ENCODE data around the gene ARL4A. TPM values are rescaled to one million over a fixed set of nuclear protein-coding genes. Genes with fewer than 3 reads are reported as not detected.
A peak's percentile ranks its signal among the peaks of the same experiment; 100 is the strongest.

The ARL4A gene
- total and polyA plus RNA-seq, 4 experiments from 2014 or later = 11.6 to 101 (median 35.5) TPM

DNA sequence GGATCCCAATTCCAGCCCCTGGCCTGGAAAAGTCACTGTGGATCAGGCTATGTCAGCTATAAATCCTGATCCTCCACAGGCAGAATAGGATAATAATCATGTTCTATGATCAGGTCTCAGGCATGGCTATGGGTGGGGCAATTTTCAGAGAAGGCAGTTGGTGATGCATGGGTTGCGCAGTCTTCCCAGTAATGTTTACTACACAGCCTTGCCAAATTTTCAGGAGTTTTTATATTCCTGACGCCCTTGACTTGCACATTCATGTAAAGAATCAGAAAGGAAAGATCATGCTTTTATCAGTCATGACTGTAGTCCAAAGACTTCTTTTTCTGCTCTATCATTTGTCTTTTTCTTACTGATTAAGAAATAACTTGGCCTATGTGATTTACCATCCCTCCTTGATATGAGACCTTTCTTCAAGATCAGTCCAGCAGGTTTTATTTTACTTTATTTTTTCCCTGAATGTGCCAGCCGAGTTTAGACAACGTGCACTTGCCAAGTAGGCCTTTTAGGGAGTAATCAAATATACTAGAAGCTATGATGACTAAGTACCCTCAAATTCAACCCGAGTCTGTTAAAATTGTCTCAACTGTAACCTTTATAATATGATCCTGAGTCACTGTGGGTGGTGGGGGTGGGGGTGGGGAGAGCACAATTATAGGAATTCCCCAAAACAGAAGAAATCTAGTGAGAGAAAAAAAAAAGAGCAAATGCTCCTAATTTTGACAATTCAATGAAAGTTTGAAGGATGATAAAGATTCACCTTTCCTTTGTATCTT lies 31.9 kb downstream of the ARL4A start:
- no peaks in the 10 kb centered on the region for H3K9me3 ChIP-seq (ENCODE audit: control insufficient read depth in 1 of 2, low read length in 2 of 2)
- no peak overlapping the region for H3K4me3 Mint-ChIP-seq
- ChIA-PET CTCF (ENCODE audit: partially characterized antibody) (interaction anchor here (1.1 kb wide), 1 partner anchor 32 kb away, joined by 6 read pairs; the partner anchor contains the start of gene ARL4A), POLR2A (ENCODE audit: partially characterized antibody) (no interaction called here)
- peaks cover 19 to 37% (median 24%) of the 10 kb centered on the region in 4 donors for H3K4me1 Mint-ChIP-seq
- peaks cover 25% of the 10 kb centered on the region for H3K4me1 ChIP-seq (ENCODE audit: insufficient read depth, low read length)
- no peak overlapping the region for H3K27ac ChIP-seq (ENCODE audit: low read depth, low read length)
- H3K36me3 Mint-ChIP-seq = no peaks in the 10 kb centered on the region
- intact Hi-C loops (cut with micrococcal nuclease) = no loop called here
- no peaks in the 10 kb centered on the region for H3K27me3 ChIP-seq (ENCODE audit: insufficient read depth, low read length)
- no peaks in the 10 kb centered on the region for H3K9me3 Mint-ChIP-seq
- no peak overlapping the region for H3K4me3 ChIP-seq (ENCODE audit: low read length in 2 of 2)
- no peaks in the 10 kb centered on the region for H3K36me3 ChIP-seq (ENCODE audit: insufficient read depth, low read length)
- no peak for DNase-seq
- H3K27ac Mint-ChIP-seq = peak overlapping the region in 1 of 7 donors; percentile 6
- no peaks in the 10 kb centered on the region for H3K27me3 Mint-ChIP-seq

DNA sequence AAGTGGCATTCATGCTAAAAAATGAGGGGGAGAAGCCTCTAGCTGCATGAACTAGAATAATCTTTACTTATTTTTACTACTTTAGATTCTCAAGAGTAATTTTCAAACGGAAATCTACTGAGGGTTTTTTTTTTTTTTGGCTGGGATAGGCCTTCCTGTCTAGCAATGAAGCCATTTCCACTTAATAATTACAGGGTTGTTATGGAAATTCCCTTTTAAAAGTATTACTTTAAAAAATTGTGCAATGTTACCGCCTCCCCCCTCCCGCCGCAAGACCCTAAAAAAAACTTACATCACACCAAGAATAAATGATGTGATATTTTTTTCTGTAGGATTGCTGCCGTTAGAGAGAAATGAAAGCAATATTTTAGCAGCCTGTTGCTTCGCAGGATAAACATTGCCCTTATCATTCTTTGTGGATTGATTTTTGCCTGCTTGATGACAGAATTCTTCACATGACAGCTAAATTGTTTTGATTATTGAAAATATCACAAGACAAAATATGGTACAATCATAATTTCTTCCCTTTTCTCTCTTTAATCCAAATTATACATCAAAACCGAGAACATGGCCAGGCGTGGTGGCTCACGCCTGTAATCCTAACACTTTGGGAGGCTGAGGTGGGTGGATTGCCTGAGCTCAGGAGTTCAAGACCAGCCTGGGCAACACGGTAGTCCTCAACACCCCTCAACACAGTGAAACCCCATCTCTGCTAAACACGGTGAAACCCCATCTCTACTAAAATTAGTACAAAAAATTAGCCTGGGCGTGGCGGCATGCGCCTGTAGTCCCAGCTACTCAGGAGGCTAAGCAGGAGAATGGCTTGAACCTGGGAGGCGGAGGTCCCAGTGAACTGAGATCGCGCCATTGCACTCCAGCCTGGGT lies 32.8 kb downstream of the ARL4A start:
- peaks cover 18 to 36% (median 22%) of the 10 kb centered on the region in 4 donors for H3K4me1 Mint-ChIP-seq
- intact Hi-C loops (cut with micrococcal nuclease) = no loop called here

DNA sequence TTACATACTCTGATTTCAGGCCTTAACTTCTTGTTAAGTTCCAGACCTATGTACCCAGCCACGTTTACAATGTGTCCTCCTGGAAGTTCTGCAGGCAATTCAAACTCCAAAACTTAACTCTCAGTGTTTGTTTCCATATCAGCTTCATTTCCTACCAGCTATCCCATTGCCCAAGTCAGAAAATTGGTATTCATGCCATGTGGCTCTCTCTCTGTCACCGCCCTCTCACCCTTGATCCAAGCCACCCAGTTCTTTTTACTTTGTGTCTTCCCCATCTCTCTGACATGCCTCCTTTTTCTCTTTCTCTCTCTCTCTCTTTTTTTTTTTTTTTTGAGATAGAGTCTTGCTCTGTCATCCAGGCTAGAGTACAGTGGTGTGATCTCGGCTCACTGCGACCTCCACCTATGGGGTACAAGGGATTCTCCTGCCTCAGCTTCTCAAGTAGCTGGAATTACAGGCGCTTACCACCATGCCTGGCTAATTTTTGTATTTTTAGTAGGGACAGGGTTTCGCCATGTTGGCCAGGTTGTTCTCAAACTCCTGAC lies 33.9 kb downstream of the ARL4A start:
- Histone ChIP-seq H3K4me1 (ENCODE audit: insufficient read depth, low read length) (peaks cover 9% of the 10 kb centered on the region), H3K9me3 (ENCODE audit: control insufficient read depth in 1 of 2, low read length in 2 of 2) (no peaks in the 10 kb centered on the region), H3K4me3 (ENCODE audit: low read length in 2 of 2) (no peak overlapping the region), H3K27ac (ENCODE audit: low read depth, low read length) (no peak overlapping the region), H3K27me3 (ENCODE audit: insufficient read depth, low read length) (no peaks in the 10 kb centered on the region), H3K36me3 (ENCODE audit: insufficient read depth, low read length) (no peaks in the 10 kb centered on the region)
- Mint-ChIP-seq H3K27ac (peak overlapping the region in 1 of 7 donors; percentile 42), H3K4me3 (no peak overlapping the region), H3K9me3 (no peaks in the 10 kb centered on the region), H3K27me3 (no peaks in the 10 kb centered on the region), H3K4me1 (peaks cover 9 to 26% (median 14%) of the 10 kb centered on the region in 4 donors), H3K36me3 (no peaks in the 10 kb centered on the region)
- DNase-seq = no peak
- CTCF ChIA-PET (ENCODE audit: partially characterized antibody) = interaction anchor here (1.2 kb wide), 1 partner anchor 31 kb away, joined by 4 read pairs; no protein-coding TSS in a partner anchor
- intact Hi-C loops (cut with micrococcal nuclease) = no loop called here
- POLR2A ChIA-PET (ENCODE audit: partially characterized antibody) = no interaction called here

More for the DNA sequence above, 32.8 kb downstream of the ARL4A start:
- Histone ChIP-seq H3K36me3 (ENCODE audit: insufficient read depth, low read length) (no peaks in the 10 kb centered on the region), H3K4me1 (ENCODE audit: insufficient read depth, low read length) (peaks cover 21% of the 10 kb centered on the region), H3K27ac (ENCODE audit: low read depth, low read length) (no peak overlapping the region), H3K4me3 (ENCODE audit: low read length in 2 of 2) (no peak overlapping the region), H3K27me3 (ENCODE audit: insufficient read depth, low read length) (no peaks in the 10 kb centered on the region), H3K9me3 (ENCODE audit: control insufficient read depth in 1 of 2, low read length in 2 of 2) (no peaks in the 10 kb centered on the region)
- no peak for DNase-seq
- Mint-ChIP-seq H3K4me3 (no peak overlapping the region), H3K9me3 (no peaks in the 10 kb centered on the region), H3K36me3 (no peaks in the 10 kb centered on the region), H3K27ac (peak overlapping the region in 1 of 7 donors; percentile 8), H3K27me3 (no peaks in the 10 kb centered on the region)
- CTCF ChIA-PET (ENCODE audit: partially characterized antibody) = interaction anchor here (1.2 kb wide), 2 partner anchors 10 to 30 kb away, joined by 4 read pairs; no protein-coding TSS in a partner anchor
- POLR2A ChIA-PET (ENCODE audit: partially characterized antibody) = interaction anchor here (0.9 kb wide), 1 partner anchor 12 kb away, joined by 3 read pairs; no protein-coding TSS in a partner anchor

DNA sequence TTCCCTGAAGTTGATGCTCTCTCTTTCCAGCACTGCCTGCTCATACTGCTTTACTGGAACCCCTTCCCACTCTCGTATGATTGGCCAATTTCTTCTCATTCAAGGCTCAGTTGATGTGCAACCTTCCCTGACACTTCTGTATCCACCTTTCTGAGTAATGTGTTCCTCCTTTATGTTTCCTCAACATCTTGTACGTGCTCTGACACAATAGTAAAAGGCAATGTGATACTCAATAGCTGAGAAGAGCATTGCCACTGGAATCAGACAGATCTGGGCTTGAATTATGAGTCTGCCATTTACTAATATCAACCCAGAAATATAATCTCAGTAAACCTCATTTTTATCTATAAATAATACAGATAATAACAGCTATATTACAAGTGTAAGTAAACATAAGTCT lies 34.7 kb downstream of the ARL4A start:
- H3K4me3 ChIP-seq (ENCODE audit: low read length in 2 of 2) = no peak overlapping the region
- POLR2A ChIA-PET (ENCODE audit: partially characterized antibody) = no interaction called here
- no peaks in the 10 kb centered on the region for H3K36me3 Mint-ChIP-seq
- H3K4me3 Mint-ChIP-seq = no peak overlapping the region
- H3K27ac ChIP-seq (ENCODE audit: low read depth, low read length) = no peak overlapping the region
- H3K9me3 Mint-ChIP-seq = no peaks in the 10 kb centered on the region
- DNase-seq = no peak
- H3K27me3 Mint-ChIP-seq = no peaks in the 10 kb centered on the region
- no peaks in the 10 kb centered on the region for H3K9me3 ChIP-seq (ENCODE audit: control insufficient read depth in 1 of 2, low read length in 2 of 2)
- peaks cover 8% of the 10 kb centered on the region for H3K4me1 ChIP-seq (ENCODE audit: insufficient read depth, low read length)
- CTCF ChIA-PET (ENCODE audit: partially characterized antibody) = no interaction called here
- H3K27me3 ChIP-seq (ENCODE audit: insufficient read depth, low read length) = no peaks in the 10 kb centered on the region
- peak overlapping the region in 1 of 7 donors; percentile 29 for H3K27ac Mint-ChIP-seq
- no peaks in the 10 kb centered on the region for H3K36me3 ChIP-seq (ENCODE audit: insufficient read depth, low read length)
- peaks cover 8 to 21% (median 14%) of the 10 kb centered on the region in 4 donors for H3K4me1 Mint-ChIP-seq
- intact Hi-C loops (cut with micrococcal nuclease) = no loop called here

DNA sequence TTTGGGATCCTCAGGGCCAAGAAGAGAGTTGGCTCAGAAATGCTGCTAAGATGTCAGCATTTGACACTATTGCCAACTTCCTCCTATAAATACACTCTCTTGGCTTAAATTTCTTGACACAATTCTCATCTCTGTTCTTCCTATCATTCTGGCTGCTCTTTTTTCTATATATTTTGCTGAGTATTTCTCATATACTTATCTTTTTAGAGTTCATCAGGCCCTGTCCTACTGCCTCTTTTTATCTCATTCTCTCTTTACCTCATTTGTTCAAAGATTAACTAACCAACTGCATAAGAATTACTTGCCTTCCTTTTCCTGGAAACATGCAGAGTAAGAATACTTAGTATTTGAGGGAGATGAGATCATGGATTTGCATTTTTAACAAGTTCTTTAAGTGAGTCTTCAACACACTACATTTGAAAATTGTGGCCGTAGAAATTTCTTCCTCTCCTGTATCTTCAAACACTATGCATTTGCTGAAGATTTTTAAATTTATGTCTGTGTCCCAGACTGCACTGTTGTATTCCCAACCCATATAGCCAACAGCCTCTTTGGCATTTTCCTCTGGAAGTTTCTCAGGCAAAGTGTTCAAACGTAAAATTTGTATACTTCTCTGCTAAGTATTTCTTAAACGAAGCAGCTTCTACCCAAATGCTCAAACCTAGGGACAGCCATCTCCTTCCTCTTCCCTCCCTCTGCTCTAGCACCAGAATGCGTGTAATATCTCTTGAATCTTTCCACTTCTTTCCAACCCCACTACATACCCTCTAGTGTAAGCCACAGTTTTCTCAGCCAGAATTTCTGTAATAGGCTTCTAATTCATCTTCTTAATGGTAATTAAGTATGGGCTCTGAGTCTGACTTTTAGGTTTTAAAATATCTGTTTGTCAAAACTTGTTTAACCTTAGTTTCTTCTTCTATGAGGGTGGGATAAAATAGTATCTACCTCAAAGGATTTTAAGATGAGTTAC lies 35.5 kb downstream of the ARL4A start:
- no peaks in the 10 kb centered on the region for H3K27me3 Mint-ChIP-seq
- intact Hi-C loops (cut with micrococcal nuclease) = no loop called here
- no peaks in the 10 kb centered on the region for H3K36me3 ChIP-seq (ENCODE audit: insufficient read depth, low read length)
- CTCF ChIA-PET (ENCODE audit: partially characterized antibody) = no interaction called here
- no peak overlapping the region for H3K4me3 ChIP-seq (ENCODE audit: low read length in 2 of 2)
- no peaks in the 10 kb centered on the region for H3K36me3 Mint-ChIP-seq
- no peak overlapping the region for H3K4me3 Mint-ChIP-seq
- DNase-seq = no peak
- H3K27ac ChIP-seq (ENCODE audit: low read depth, low read length) = no peak overlapping the region
- peaks cover 8 to 18% (median 14%) of the 10 kb centered on the region in 4 donors for H3K4me1 Mint-ChIP-seq
- POLR2A ChIA-PET (ENCODE audit: partially characterized antibody) = no interaction called here
- peaks cover 8% of the 10 kb centered on the region for H3K4me1 ChIP-seq (ENCODE audit: insufficient read depth, low read length)
- H3K9me3 ChIP-seq (ENCODE audit: control insufficient read depth in 1 of 2, low read length in 2 of 2) = no peaks in the 10 kb centered on the region
- H3K9me3 Mint-ChIP-seq = no peaks in the 10 kb centered on the region
- H3K27ac Mint-ChIP-seq = peak overlapping the region in 3 of 7 donors; percentile 1 to 70 (median 17)
- H3K27me3 ChIP-seq (ENCODE audit: insufficient read depth, low read length) = no peaks in the 10 kb centered on the region

DNA sequence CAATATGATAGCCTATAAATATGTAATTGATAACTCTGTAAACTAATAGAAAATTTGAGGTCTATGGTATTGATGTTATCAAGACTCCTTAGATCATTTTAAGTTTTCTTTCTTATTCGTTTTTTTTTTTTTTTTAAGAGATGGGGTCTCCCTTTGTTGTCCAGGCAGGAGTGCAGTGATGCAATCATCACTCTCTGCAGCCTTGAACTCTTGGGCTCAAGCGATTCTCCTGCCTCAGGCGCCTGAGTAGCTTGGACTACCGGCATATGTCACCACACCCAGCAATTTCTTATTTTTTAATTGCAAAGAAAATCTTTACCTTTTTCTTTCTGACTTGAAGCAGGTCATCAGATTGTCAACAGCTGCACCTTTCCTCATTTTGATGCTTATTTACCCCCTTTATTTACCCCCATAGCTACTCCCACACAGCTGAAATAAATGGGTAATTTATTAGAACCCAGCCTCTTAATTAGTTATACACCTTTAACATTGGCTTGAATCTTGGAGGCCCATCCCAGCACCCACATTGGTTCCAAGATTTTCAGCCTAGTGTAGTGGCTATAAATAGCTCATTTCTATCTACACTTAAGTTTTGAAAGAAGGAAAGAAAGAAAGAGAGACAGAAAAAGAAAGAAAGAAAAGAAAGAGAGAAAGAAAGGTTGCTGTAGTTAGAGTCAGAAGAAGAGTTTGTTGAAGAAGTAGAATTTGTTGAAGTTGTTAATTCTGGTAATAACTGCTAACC lies 38.3 kb downstream of the ARL4A start:
- Histone ChIP-seq H3K4me3 (ENCODE audit: low read length in 2 of 2) (no peak overlapping the region), H3K9me3 (ENCODE audit: control insufficient read depth in 1 of 2, low read length in 2 of 2) (no peaks in the 10 kb centered on the region), H3K27ac (ENCODE audit: low read depth, low read length) (no peak overlapping the region), H3K36me3 (ENCODE audit: insufficient read depth, low read length) (no peaks in the 10 kb centered on the region), H3K27me3 (ENCODE audit: insufficient read depth, low read length) (no peaks in the 10 kb centered on the region), H3K4me1 (ENCODE audit: insufficient read depth, low read length) (peaks cover 12% of the 10 kb centered on the region)
- peaks cover 0 to 3% of the 10 kb centered on the region in 2 donors for H3K27me3 Mint-ChIP-seq
- H3K4me1 Mint-ChIP-seq = peaks cover 16 to 21% (median 18%) of the 10 kb centered on the region in 4 donors
- no peaks in the 10 kb centered on the region for H3K36me3 Mint-ChIP-seq
- ChIA-PET POLR2A (ENCODE audit: partially characterized antibody) (no interaction called here), CTCF (ENCODE audit: partially characterized antibody) (interaction anchor here (1.4 to 7.7 kb wide), 2 partner anchors 9 to 38 kb away, joined by 4 to 86 read pairs; partner anchors contain the start of gene ARL4A)
- H3K9me3 Mint-ChIP-seq = no peaks in the 10 kb centered on the region
- intact Hi-C loops (cut with micrococcal nuclease) = no loop called here
- no peak overlapping the region for H3K4me3 Mint-ChIP-seq
- H3K27ac Mint-ChIP-seq = no peak overlapping the region
- no peak for DNase-seq

Data from CD4-positive, alpha-beta memory T cell (primary cell).